Activated naive CD8-positive, alpha-beta T cell treated with anti-CD3 and anti-CD28 coated beads, Interleukin-2, amount 50 U/mL, for 24 hours (primary cell): ENCODE measurements around the gene QSOX2.
A peak's percentile ranks its signal among the peaks of the same experiment; 100 is the strongest.

Experiments
- ATAC-seq: fragments of 150-1000 bp; cut with Tn5 transposase; one replicate; pipeline ENCODE4 v1.10.0; 2021
- DNase-seq: peaks from one replicate; pipeline ENCODE4 v3.0.0; 2021
- H3K27ac Mint-ChIP-seq: one replicate; pipeline ENCODE4 v1.8.0; 2021; ENCODE audit warnings: mild to moderate bottlenecking, mixed read lengths
- H3K27me3 Mint-ChIP-seq: one replicate; pipeline ENCODE4 v1.8.0; 2021; ENCODE audit warnings: mixed read lengths
- H3K36me3 Mint-ChIP-seq: one replicate; pipeline ENCODE4 v1.8.0; 2021; ENCODE audit warnings: low read depth, mixed read lengths
- H3K4me1 Mint-ChIP-seq: one replicate; pipeline ENCODE4 v1.8.0; 2021; ENCODE audit warnings: mixed read lengths
- H3K4me3 Mint-ChIP-seq: one replicate; pipeline ENCODE4 v1.8.0; 2021; ENCODE audit warnings: mild to moderate bottlenecking, moderate library complexity, mixed read lengths
- H3K9me3 Mint-ChIP-seq: one replicate; pipeline ENCODE4 v1.8.0; 2021; ENCODE audit warnings: mixed read lengths

The QSOX2 gene

DNA sequence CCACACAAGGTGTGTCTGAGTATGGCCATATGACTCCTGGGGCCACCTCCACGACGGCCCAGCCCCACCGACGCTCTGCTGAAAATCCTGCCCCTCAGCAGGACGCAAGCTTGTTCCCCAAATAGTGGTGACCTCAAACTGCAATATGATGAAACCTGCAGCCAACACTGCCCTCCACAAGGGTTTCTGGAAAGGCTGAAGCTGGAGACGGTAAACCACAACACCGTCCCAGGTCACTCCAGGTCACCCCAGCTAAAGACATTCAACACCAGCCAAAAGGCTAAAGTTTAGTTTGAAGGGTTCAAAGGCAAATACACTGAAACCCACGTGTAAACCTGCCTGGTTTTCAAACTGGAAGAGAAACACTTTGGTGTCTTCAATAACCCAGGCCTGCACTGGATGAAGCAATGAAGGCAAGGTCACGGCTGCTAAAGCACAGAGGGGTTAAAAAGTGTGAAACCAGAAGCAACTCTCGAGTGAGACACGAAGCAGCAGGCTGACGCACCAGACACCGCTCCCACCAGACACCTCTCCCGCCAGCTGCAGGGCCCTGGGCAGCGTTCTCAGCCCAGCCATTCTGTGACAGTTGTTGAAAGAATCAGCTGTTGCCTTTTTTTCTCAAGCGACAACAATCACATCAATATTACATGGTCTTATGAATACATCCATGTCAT lies 38.9 kb downstream of the QSOX2 start:
- ATAC-seq (no peak), DNase-seq (no peak)
- Mint-ChIP-seq H3K4me1 (no peaks in the 10 kb centered on the region), H3K36me3 (peaks cover 12% of the 10 kb centered on the region), H3K4me3 (no peak overlapping the region), H3K27ac (no peak overlapping the region), H3K27me3 (peaks cover 14% of the 10 kb centered on the region), H3K9me3 (no peaks in the 10 kb centered on the region)

DNA sequence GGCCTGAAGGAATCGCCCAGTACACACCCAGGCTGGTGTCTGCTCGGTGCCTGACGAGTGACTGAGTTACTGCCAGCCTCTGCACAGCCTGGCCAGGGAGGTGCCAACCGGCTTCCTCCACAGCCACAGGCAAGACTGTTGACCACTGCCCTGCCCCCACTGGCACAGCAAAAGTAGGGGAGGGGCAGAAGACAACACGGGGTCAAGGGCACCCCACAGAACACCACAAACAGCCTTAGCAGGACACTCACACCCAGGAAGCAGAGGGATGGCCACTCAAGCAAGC lies 40.0 kb downstream of the QSOX2 start:
- no peaks in the 10 kb centered on the region for H3K4me1 Mint-ChIP-seq
- DNase-seq: no peak
- H3K36me3 Mint-ChIP-seq: peaks cover 10% of the 10 kb centered on the region
- H3K27me3 Mint-ChIP-seq: peaks cover 21% of the 10 kb centered on the region
- no peak for ATAC-seq
- no peak overlapping the region for H3K4me3 Mint-ChIP-seq
- H3K9me3 Mint-ChIP-seq: no peaks in the 10 kb centered on the region
- H3K27ac Mint-ChIP-seq: no peak overlapping the region

GRCh38 chr9:136204838-136205706 lies 40.5 kb downstream of the QSOX2 start, which contains the start of gene LHX3:
Gene LHX3, minus strand, starts transcription at chr9:136205128. Its CDS starts 116 bp downstream, at chr9:136205012.
- Mint-ChIP-seq H3K4me1 (no peaks in the 10 kb centered on the region), H3K27ac (no peak within 1 kb of the TSS), H3K27me3 (peaks cover 27% of the 10 kb centered on the region), H3K9me3 (no peaks in the 10 kb centered on the region), H3K36me3 (peaks cover 10% of the 10 kb centered on the region), H3K4me3 (no peak within 1 kb of the TSS)
- ATAC-seq (no peak), DNase-seq (peak; percentile 38)

DNA sequence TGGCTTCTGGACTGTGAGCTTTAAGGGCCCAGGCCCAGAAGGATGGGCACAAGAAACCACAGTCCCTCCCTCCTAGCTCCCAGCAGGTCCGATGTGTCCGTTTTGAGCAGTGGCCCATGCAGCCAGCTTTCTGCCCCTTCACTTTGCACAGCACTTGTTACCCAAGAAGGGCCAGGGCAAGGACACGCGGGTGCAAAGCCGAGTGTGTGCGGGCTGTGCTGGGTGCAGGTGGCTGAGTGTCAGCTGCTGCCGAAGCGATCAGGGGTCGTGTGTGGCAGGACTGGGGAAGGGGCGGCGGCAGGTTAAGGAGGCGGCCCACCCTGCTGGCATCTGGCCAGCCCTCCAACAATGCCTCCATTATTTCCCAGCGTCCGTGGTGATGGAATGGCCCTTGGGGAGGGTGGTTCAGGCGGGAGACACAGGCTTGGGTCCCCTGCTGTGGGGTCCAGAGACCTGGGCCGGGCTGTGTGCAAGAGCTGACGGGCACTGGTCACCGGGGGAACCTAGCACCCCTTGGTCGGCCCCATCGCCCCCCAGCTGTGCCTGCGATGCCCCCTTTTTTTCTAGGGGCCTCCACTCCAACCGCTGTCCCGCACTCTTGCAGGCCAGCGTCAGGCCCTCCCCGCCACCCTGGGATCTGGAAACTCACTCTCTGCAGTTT lies 41.3 kb downstream of the QSOX2 start:
- H3K4me3 Mint-ChIP-seq: no peak overlapping the region
- DNase-seq (no peak), ATAC-seq (no peak)
- no peaks in the 10 kb centered on the region for H3K9me3 Mint-ChIP-seq
- H3K36me3 Mint-ChIP-seq: peaks cover 10% of the 10 kb centered on the region
- no peaks in the 10 kb centered on the region for H3K4me1 Mint-ChIP-seq
- peaks cover 32% of the 10 kb centered on the region for H3K27me3 Mint-ChIP-seq
- no peak overlapping the region for H3K27ac Mint-ChIP-seq

DNA sequence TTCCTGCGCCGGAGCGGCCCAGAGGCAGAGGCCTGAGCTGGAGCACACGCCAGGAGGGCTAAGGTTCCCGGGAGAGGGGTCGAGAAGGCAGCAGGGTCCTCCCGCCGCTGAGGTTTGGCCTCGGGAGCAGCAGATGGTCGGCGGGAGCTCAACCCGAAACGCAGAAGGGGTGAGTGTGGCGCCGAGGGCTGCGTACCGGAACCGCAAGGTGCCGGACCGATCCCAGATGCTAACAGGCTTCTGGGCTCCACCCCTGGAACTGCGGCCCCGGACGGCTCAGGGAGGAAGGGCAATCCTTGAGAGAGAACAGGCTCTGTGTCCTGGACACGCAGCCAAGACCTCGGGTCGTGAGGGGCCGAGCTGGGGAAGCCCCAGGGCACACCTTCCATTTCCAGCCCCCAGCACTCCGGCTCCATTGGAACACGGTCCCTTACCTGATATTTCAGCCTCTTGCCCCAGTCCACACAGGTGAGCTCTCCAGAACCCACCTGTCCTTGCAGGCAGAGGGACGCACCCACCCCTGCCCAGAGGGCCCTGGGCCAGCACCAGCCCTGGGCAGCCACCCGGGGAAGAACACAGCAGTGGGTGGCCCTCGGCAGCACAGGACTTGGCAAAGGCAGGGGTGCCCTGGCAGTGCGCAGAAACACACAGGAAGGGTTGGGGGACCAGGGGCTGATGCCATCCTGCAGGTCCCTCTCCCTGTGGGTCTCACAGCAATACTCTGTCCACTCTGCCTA lies 42.0 kb downstream of the QSOX2 start:
- Mint-ChIP-seq H3K27ac (no peak overlapping the region), H3K36me3 (peaks cover 10% of the 10 kb centered on the region), H3K27me3 (peaks cover 34% of the 10 kb centered on the region), H3K4me1 (no peaks in the 10 kb centered on the region), H3K4me3 (no peak overlapping the region), H3K9me3 (no peaks in the 10 kb centered on the region)
- no peak for DNase-seq
- ATAC-seq: no peak

DNA sequence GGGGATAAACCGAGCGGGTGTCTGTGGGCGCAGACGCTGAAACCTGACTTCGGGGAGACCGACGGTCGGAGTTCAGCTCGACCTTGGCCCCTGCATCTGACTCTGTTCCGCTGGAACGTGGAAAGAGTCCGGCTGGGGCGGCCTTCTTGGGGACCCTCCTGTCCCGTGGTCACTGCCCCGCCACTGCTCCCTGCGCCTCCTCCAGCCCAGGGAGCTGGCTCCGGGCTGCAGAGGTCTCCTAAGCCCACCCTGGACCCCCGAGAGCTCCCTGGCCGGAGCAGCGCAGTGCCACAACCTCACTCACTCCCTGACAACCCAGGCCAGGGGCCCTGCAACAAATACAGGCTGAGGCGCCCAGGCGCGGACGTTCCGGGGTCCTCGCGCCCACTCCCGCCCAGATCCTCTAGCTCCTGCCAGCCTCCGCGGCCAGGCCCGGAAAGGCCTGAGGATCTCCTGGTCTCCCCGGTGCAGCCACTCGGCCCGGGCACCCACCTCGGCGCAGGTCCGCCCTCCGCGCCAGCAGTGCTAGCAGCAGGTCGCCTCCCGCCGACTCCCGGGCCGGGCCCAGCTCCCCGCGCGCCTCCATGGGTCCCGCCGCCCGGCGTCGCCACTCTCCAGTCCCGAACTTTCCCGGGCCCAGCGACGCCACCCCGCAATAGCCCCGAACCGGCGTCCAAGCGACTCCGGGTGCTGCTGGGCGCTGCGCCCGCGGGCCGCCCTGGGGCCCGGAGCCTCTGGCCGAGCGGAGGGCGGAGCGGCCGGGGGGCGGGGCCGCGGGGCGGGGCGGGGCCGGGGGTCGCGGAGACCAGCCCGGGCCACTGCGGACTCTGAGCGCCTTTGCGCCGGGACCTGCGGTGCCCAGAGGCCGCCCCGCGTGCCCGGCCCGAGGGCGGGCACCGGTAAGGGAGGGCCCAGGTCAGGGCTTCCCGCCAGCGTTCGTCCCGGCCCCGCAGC lies 42.9 kb downstream of the QSOX2 start:
- DNase-seq (no peak), ATAC-seq (no peak)
- H3K4me1 Mint-ChIP-seq: peaks cover under 1% of the 10 kb centered on the region
- no peak overlapping the region for H3K27ac Mint-ChIP-seq
- H3K27me3 Mint-ChIP-seq: peaks cover 42% of the 10 kb centered on the region
- no peaks in the 10 kb centered on the region for H3K9me3 Mint-ChIP-seq
- no peak overlapping the region for H3K4me3 Mint-ChIP-seq
- H3K36me3 Mint-ChIP-seq: peaks cover 7% of the 10 kb centered on the region

DNA sequence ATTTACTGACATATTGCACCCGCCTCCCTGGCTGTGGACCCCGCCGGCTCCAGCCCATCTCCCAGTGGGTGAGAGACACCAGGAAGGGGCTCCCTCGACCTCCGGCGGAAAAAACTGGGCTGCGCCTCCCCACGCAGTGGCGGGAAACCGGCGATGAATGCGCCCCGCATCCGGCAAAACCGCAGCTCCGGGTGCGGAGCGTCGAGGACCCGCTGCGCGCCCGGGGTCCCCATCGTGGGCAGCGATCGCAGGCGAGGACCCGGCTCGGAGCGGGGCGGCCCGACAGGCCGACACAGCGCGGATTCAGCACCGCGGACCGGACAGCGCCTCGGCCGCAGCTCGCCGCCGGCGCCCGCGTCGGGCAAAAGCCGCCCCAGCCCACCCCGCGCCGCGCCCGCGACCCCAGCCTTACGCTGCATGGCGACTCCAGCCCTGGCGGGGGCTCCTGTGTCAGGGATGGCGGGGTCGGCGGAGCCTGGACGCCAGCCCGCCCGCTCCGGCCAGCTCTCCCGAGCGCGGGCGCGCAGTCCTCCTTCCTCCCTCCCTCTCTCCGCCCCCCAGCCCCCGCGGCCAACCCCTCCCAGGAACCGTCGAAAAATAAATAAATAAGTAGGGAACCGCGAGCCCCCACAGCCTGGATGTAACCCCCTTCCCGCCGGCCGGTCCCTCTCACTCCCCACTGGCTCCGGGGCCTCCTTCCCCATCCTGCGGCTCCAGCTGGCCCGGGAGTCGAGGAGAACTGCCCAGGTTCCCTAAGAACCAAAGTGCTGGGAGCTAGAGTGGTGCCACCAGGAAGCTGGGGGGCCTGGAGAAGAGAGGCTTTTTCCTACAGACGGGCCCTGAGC lies 43.8 kb downstream of the QSOX2 start:
- peaks cover 4% of the 10 kb centered on the region for H3K4me1 Mint-ChIP-seq
- peak; percentile 25 for DNase-seq
- H3K27me3 Mint-ChIP-seq: peaks cover 45% of the 10 kb centered on the region
- H3K9me3 Mint-ChIP-seq: no peaks in the 10 kb centered on the region
- peaks cover 4% of the 10 kb centered on the region for H3K36me3 Mint-ChIP-seq
- no peak overlapping the region for H3K4me3 Mint-ChIP-seq
- no peak overlapping the region for H3K27ac Mint-ChIP-seq
- no peak for ATAC-seq

DNA sequence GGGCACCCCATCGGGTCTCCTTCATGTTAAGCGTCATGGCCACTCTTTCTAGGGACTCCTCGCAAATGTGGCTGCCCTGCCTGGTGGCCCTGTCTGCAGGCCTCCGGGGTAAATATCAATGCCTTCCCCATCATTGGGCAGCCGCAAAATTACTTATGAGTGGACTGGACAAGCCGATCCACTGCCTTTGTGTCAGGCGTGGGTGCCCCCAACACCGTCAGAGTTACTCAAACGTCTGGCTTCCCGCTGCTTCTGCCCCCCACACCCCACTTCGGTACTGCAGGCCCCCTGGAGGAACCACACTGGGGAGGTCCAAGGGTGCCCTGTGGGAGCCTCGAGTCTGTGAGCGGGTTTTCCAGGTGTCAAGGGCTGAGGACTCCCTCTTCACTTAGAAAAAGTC lies 44.4 kb downstream of the QSOX2 start:
- H3K27me3 Mint-ChIP-seq: peaks cover 52% of the 10 kb centered on the region
- no peak for DNase-seq
- no peaks in the 10 kb centered on the region for H3K9me3 Mint-ChIP-seq
- H3K36me3 Mint-ChIP-seq: peaks cover 4% of the 10 kb centered on the region
- H3K4me3 Mint-ChIP-seq: no peak overlapping the region
- no peak for ATAC-seq
- H3K27ac Mint-ChIP-seq: no peak overlapping the region
- H3K4me1 Mint-ChIP-seq: peaks cover 9% of the 10 kb centered on the region

DNA sequence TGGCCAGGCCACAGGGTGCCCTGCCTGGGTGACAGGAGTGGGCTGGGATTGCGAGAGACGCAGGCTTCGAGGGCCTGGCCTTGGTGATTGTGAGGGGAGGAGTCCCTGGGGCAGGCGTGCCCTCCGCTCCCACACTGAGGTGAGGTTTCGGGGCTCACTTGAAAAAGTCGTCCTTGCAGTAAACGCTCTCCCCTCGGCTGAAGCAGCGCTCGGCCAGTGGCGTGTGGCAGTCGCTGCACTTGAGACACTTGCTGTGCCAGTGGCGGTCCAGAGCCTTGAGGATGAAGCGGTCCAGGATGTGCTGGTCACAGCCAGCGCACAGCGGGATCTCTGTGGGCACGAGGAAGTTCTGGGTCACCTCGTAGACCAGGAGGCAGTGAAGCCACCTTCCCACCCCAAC lies 45.2 kb downstream of the QSOX2 start:
- no peak overlapping the region for H3K4me3 Mint-ChIP-seq
- peaks cover 12% of the 10 kb centered on the region for H3K4me1 Mint-ChIP-seq
- H3K27ac Mint-ChIP-seq: no peak overlapping the region
- H3K27me3 Mint-ChIP-seq: peaks cover 54% of the 10 kb centered on the region
- H3K9me3 Mint-ChIP-seq: no peaks in the 10 kb centered on the region
- DNase-seq (no peak), ATAC-seq (no peak)
- H3K36me3 Mint-ChIP-seq: no peaks in the 10 kb centered on the region

DNA sequence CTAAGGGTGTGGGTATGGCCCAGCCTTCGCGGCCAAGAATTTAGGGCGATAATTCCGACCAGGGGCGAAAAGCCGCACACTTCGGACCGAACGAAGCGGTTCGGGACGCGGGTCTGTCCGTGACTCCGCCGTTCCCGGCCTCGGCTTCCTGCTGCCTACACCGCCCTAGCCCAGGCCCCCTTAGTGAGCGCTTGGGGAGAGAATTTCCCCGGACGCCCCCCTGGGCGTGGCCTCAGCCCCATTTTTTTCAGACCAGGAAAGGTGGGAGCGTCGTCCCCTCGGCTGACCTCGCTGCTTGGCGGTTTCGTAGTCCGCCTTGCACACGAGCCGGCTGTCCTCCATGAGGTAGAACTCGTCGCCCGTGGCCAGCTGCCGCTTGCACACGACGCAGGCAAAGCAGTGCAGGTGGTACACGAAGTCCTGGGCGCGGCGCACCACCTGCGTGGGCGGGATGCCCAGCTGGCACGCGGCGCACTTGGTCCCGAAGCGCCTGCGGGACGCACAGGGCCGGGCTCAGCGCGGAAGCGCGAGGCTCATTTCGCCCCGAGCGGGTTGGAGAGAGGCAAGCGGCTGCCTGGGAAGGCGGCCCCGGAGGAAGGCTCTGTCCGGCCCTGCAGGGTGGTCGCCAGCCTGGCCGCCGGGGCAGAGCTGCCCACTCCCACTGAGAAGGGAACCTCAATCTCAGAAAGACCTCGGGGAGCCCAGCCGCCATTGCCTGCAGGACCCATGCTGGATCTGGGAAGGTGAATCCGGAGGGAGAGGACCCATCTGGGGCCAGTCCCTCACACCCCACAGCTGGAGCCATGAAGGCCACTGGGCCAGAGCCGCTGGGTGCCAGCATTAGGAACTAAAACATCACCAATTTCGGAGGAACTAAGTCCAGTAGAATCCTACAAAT lies 46.0 kb downstream of the QSOX2 start:
- H3K9me3 Mint-ChIP-seq: no peaks in the 10 kb centered on the region
- H3K27ac Mint-ChIP-seq: no peak overlapping the region
- peaks cover 12% of the 10 kb centered on the region for H3K4me1 Mint-ChIP-seq
- no peak overlapping the region for H3K4me3 Mint-ChIP-seq
- DNase-seq (no peak), ATAC-seq (no peak)
- H3K36me3 Mint-ChIP-seq: no peaks in the 10 kb centered on the region
- peaks cover 62% of the 10 kb centered on the region for H3K27me3 Mint-ChIP-seq

DNA sequence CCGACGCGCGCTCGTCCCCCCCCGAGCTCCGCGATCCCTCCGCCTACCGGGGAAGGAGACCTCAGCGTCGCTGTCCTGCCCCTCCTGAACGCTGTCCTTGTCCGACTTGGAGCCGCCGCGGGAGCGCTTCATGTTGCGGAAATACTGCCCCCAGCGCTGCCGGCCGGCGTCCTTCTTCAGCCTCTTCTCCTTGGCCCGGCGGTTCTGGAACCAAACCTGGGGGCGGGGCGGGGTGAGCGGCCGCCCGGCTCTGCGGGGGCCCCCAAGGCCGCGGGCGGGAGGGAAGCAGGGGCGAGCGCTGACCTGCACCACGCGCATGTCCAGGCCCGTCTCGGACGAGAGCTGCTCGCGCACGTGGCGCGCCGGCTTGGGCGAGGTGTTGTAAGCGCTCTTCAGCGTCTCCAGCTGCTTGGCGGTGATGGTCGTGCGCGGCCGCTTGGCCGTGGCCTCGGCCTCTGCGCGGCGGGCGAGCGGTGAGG lies 47.0 kb downstream of the QSOX2 start:
- Mint-ChIP-seq H3K27ac (no peak overlapping the region), H3K36me3 (no peaks in the 10 kb centered on the region), H3K4me1 (peaks cover 12% of the 10 kb centered on the region), H3K27me3 (peaks cover 62% of the 10 kb centered on the region), H3K4me3 (no peak overlapping the region), H3K9me3 (no peaks in the 10 kb centered on the region)
- ATAC-seq: no peak
- no peak for DNase-seq

DNA sequence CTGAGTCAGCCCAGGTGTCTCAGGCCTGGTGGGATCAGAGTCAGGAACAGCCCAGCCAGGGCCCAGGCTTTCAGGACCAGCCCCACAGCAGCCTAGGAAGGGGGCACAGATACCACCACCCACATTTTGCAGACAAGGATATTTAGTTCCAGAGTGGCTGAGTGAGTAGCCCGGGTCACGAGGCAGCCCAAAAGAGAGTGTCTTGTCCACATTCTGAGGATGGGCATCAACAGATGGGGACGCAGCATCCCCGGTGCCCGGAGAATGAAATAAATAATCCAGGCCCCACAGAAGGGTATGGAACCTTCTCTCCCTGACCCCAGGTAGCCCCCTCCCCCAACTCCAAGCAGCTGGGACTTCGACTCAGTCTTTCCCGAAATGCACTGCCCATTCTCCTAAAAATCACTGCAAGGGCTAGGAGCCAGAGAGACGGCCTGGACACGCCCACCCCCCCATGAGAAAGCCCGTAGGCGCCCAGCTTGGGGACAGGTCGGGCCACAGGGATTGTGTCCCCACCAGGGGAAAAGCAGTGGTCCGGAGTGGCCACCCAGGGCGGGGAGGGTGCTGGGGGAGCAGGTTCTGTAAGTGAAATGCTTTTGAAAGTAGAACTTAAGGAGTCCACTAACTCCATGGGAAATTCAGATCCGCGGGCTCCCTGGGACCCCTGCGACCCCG lies 47.5 kb downstream of the QSOX2 start:
- no peak for DNase-seq
- Mint-ChIP-seq H3K4me1 (peaks cover 12% of the 10 kb centered on the region), H3K36me3 (no peaks in the 10 kb centered on the region), H3K27me3 (peaks cover 58% of the 10 kb centered on the region), H3K4me3 (no peak overlapping the region), H3K27ac (no peak overlapping the region), H3K9me3 (no peaks in the 10 kb centered on the region)
- no peak for ATAC-seq
